Uterus (tissue), 2 donors: ENCODE measurements around the gene DDT.
"Not testable (repeated sequence)": the region's sequence is repeated elsewhere in the genome, so short reads cannot be mapped to it uniquely, and the experiment has no call there.

ENCODE experiments used
- POLR2A ChIP-seq, 2 donors: fragments of 450-650 bp; IDR thresholded peaks; one replicate each; pipeline ENCODE4 v1.6.1; 2016; ENCODE audit warnings: antibody characterized with exemption in 2 of 2, mild to moderate bottlenecking in 1 of 2, moderate library complexity in 1 of 2
- TF ChIP-seq, protein P1 (sequence below), 4 experiments: fragments of 200-600 bp in 2 of 4; fragments of 450-650 bp in 2 of 4; sonication (generic) in 2 of 4; IDR thresholded peaks; one replicate each; pipeline ENCODE4 v1.5.1; 2016 to 2019; ENCODE audit warnings: antibody characterized with exemption in 4 of 4, mild to moderate bottlenecking in 2 of 4, moderate library complexity in 1 of 4

DNA sequence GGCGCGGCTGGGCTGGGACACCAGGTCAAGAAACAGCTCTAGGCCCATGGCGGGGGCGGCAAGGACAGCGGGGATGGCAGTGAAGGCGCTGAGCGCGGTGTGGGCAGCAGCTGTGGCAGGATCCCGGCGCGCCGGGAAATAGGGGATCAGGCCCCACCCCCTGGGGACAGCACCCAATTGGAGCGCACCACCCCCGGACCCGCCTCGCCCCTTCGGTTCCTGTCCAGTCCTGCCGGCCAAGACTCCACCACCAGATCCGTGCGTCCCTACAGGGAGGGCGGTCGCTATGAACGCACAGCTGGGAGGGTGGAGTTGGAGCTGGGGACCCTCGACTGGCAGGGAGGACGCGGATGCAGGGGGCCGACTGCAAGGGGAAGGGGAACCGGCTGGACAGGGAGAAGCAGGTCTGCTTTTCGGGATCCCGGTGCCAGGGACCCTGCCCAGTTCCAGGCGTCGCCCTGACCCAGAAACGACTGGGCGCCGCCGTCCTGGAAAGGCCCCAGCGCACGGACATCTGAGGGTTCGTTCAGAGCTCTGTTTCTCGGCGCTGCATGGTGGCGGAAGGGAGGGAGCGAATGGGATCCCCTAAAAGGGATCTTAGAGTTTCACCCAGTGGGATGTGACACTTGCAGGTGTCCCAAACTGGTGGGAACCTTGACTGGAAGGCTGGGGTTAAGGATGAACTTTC is 13.0 kb downstream of the DDT start, which contains the start of gene GSTT2B:
- TF ChIP-seq, protein P1, sequence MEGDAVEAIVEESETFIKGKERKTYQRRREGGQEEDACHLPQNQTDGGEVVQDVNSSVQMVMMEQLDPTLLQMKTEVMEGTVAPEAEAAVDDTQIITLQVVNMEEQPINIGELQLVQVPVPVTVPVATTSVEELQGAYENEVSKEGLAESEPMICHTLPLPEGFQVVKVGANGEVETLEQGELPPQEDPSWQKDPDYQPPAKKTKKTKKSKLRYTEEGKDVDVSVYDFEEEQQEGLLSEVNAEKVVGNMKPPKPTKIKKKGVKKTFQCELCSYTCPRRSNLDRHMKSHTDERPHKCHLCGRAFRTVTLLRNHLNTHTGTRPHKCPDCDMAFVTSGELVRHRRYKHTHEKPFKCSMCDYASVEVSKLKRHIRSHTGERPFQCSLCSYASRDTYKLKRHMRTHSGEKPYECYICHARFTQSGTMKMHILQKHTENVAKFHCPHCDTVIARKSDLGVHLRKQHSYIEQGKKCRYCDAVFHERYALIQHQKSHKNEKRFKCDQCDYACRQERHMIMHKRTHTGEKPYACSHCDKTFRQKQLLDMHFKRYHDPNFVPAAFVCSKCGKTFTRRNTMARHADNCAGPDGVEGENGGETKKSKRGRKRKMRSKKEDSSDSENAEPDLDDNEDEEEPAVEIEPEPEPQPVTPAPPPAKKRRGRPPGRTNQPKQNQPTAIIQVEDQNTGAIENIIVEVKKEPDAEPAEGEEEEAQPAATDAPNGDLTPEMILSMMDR (IDR thresholded peaks at IDR 0.05) = not testable (repeated sequence)
- TF ChIP-seq POLR2A (IDR thresholded peaks at IDR 0.05) = not testable (repeated sequence)
